Measurements from ENCODE around the gene STXBP6.

- no peak for TF ChIP-seq CTCF (conservative IDR thresholded peaks at IDR 0.05)
- no peak for TF ChIP-seq EZH2 (IDR thresholded peaks at IDR 0.05; ENCODE audit: low read depth)
These were observed 146.6 kb downstream of the STXBP6 start for GRCh38 chr14:24903337-24903736.

Measured in PC-9 (cell line).